ENCODE results near the gene RPL13.

The RPL13 gene

GRCh38 chr16:89560378-89561141 is at the start of gene RPL13:
TSS of gene RPL13 (plus strand) at chr16:89560682. CDS start at chr16:89560960, 278 bp downstream.
- DNase-seq = peak; percentile 90

- no peak for DNase-seq
Measured at GRCh38 chr16:89511374-89511773, 49.1 kb upstream of the RPL13 start.

- DNase-seq = no peak
Measured at GRCh38 chr16:89512453-89512852, 48.0 kb upstream of the RPL13 start.

- DNase-seq = no peak
Measured at GRCh38 chr16:89517128-89517527, 43.4 kb upstream of the RPL13 start.

- DNase-seq = no peak
Measured at GRCh38 chr16:89519881-89520280, 40.6 kb upstream of the RPL13 start.

GRCh38 chr16:89522287-89522686 is 38.2 kb upstream of the RPL13 start:
- DNase-seq = no peak

GRCh38 chr16:89523680-89524344 is 36.7 kb upstream of the RPL13 start:
- no peak for DNase-seq

- DNase-seq = no peak
Measured at GRCh38 chr16:89525146-89525913, 35.2 kb upstream of the RPL13 start.

GRCh38 chr16:89529097-89529496 is 31.4 kb upstream of the RPL13 start:
- DNase-seq = no peak

GRCh38 chr16:89530401-89531381 is 29.8 kb upstream of the RPL13 start:
- DNase-seq = no peak

- no peak for DNase-seq
Measured at GRCh38 chr16:89531821-89532526, 28.5 kb upstream of the RPL13 start.

- no peak for DNase-seq
Measured at GRCh38 chr16:89534252-89534756, 26.2 kb upstream of the RPL13 start.

- DNase-seq = no peak
Measured at GRCh38 chr16:89536371-89536770, 24.1 kb upstream of the RPL13 start.

- DNase-seq = no peak
Measured at GRCh38 chr16:89536886-89537548, 23.5 kb upstream of the RPL13 start.

- no peak for DNase-seq
Measured at GRCh38 chr16:89537549-89537925, 22.9 kb upstream of the RPL13 start.

GRCh38 chr16:89538286-89538685 is 22.2 kb upstream of the RPL13 start:
- DNase-seq = no peak

- DNase-seq = no peak
Measured at GRCh38 chr16:89540557-89540956, 19.9 kb upstream of the RPL13 start.

GRCh38 chr16:89541792-89542191 is 18.7 kb upstream of the RPL13 start:
- DNase-seq = no peak

- no peak for DNase-seq
Measured at GRCh38 chr16:89544113-89544512, 16.4 kb upstream of the RPL13 start.

- DNase-seq = no peak
Measured at GRCh38 chr16:89544713-89545043, 15.8 kb upstream of the RPL13 start.
